Keratinocyte (primary cell): ENCODE results near the gene BMX. TPM values are rescaled to one million over a fixed set of nuclear protein-coding genes. Genes with fewer than 3 reads are reported as not detected.

Source experiments
- DNase-seq: peaks from one replicate; pipeline ENCODE4 v3.0.0-alpha.2; 2011; ENCODE audit warnings: low read depth, missing footprints, low spot score
- FAIRE-seq: peaks from 2 replicates; lab custom pipeline; 2011; peaks lifted over from hg19 to GRCh38; lab: Jason Lieb, UNC
- H2AFZ ChIP-seq: 2 replicates; pipeline ENCODE4 v1.6.0; 2012; ENCODE audit warnings: low read length, control low read depth, inconsistent platforms; ENCODE audit not compliant: control insufficient read depth
- H3K27ac ChIP-seq: 2 replicates; pipeline ENCODE4 v1.5.1; 2011; ENCODE audit warnings: low read length; ENCODE audit not compliant: control insufficient read depth, insufficient read depth
- H3K27me3 ChIP-seq: 3 replicates; pipeline ENCODE4 v1.6.0; 2011; ENCODE audit warnings: low read length; ENCODE audit not compliant: control insufficient read depth, insufficient read depth; ENCODE audit errors: extremely low read depth
- H3K36me3 ChIP-seq, 2 experiments: 2 replicates in 1 of 2; 3 replicates in 1 of 2; pipeline ENCODE4 v1.5.1; 2011; ENCODE audit warnings: low read length in 2 of 2, mild to moderate bottlenecking in 1 of 2; ENCODE audit not compliant: control insufficient read depth in 2 of 2, insufficient read depth in 2 of 2; ENCODE audit errors: extremely low read depth in 1 of 2
- H3K4me1 ChIP-seq: 3 replicates; pipeline ENCODE4 v1.5.1; 2011; ENCODE audit warnings: low read length; ENCODE audit not compliant: control insufficient read depth, insufficient read depth; ENCODE audit errors: extremely low read depth
- H3K4me2 ChIP-seq: 3 replicates; pipeline ENCODE4 v1.6.0; 2011; ENCODE audit warnings: low read depth, low read length; ENCODE audit not compliant: control insufficient read depth, insufficient read depth; ENCODE audit errors: extremely low read depth
- H3K4me3 ChIP-seq, 3 experiments: fragments of 200-600 bp in 1 of 3; sonication (generic) in 1 of 3; 2 replicates in 2 of 3; 3 replicates in 1 of 3; pipeline ENCODE4 v1.5.1; 2011 to 2016; ENCODE audit warnings: low read length in 3 of 3, mild to moderate bottlenecking in 3 of 3, control low read depth in 2 of 3, inconsistent platforms in 1 of 3, low read depth in 1 of 3, mixed read lengths in 1 of 3, mixed run types in 1 of 3, moderate library complexity in 1 of 3; ENCODE audit not compliant: control insufficient read depth in 2 of 3, insufficient read depth in 2 of 3; ENCODE audit errors: extremely low read depth in 1 of 3
- H3K79me2 ChIP-seq: 2 replicates; pipeline ENCODE4 v1.6.0; 2012; ENCODE audit warnings: low read length; ENCODE audit not compliant: control insufficient read depth, insufficient read depth
- H3K9ac ChIP-seq: 3 replicates; pipeline ENCODE4 v1.6.0; 2011; ENCODE audit warnings: low read length; ENCODE audit not compliant: control insufficient read depth, insufficient read depth; ENCODE audit errors: extremely low read depth
- H3K9me1 ChIP-seq: 3 replicates; pipeline ENCODE4 v1.6.0; 2011; ENCODE audit warnings: low read length; ENCODE audit not compliant: control insufficient read depth, insufficient read depth; ENCODE audit errors: extremely low read depth
- H3K9me3 ChIP-seq: 2 replicates; pipeline ENCODE4 v1.5.1; 2012; ENCODE audit warnings: low read depth, low read length; ENCODE audit not compliant: control insufficient read depth
- H4K20me1 ChIP-seq: 3 replicates; pipeline ENCODE4 v1.6.0; 2011; ENCODE audit warnings: low read length; ENCODE audit not compliant: control insufficient read depth, insufficient read depth; ENCODE audit errors: extremely low read depth
- EZH2 ChIP-seq: IDR thresholded peaks from one replicate; pipeline ENCODE4 v1.6.1; 2012; ENCODE audit warnings: inconsistent platforms, mild to moderate bottlenecking, low read length, moderate library complexity
- dilution Hi-C: fragments of 300-500 bp; cut with MboI; formaldehyde crosslinking; loops from one replicate; pipeline ENCODE4 v1.7.0; 2020; ENCODE audit warnings: low sequenced_read_pairs; ENCODE audit not compliant: extremely low pct_ligation_motif_present
- polyA plus RNA-seq, 5 experiments: library from polyadenylated mRNA; depleted of rRNA in 3 of 5; stranded (reverse) in 3 of 5; stranded (forward) in 1 of 5; unstranded in 1 of 5; fragments of >200 nt; gene quantifications; 1 replicate in 1 of 5; 2 replicates in 3 of 5; 3 replicates in 1 of 5; pipeline versions ENCODE4 v1.2.1 to v1.2.3, GENCODE V29; 2011 to 2012; ENCODE audit warnings: missing spikeins in 2 of 5, low read depth in 1 of 5, low replicate concordance in 1 of 5
- TF ChIP-seq, protein P1 (sequence below), 3 experiments: IDR thresholded peaks in 1 of 3; conservative IDR thresholded peaks in 1 of 3; optimal IDR thresholded peaks in 1 of 3; 2 replicates in 2 of 3; 3 replicates in 1 of 3; pipeline versions ENCODE3 to v1.5.1; 2011; ENCODE audit warnings: low read length in 3 of 3, mild to moderate bottlenecking in 3 of 3, moderate library complexity in 2 of 3, control low read depth in 1 of 3, inconsistent platforms in 1 of 3; ENCODE audit not compliant: insufficient read depth in 2 of 3; ENCODE audit errors: extremely low read depth in 1 of 3

The BMX gene
- polyA plus RNA-seq, 1 donor (not counting 4 experiments of a cell fraction or from before 2014, with no cell fraction given): 0.09 TPM

DNA sequence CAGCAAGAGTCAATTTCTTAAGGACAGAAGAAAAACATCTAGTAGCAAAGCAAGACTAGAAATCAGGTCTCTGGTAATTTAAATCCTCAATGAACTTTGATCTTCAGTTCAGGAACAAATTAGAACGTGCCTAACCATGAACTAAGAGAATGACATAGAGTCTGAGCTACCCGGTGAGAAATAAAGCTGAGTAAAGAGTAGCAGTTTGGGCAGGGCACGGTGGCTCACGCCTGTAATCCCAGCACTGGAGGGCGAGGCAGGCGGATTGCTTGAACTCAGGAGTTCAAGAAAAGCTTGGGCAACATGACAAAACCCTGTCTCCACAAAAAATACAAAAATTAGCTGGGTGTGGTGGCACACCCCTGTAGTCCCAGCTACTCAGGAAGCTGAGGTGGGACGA, 62.4 kb downstream of the BMX start:
- no peak for FAIRE-seq

DNA sequence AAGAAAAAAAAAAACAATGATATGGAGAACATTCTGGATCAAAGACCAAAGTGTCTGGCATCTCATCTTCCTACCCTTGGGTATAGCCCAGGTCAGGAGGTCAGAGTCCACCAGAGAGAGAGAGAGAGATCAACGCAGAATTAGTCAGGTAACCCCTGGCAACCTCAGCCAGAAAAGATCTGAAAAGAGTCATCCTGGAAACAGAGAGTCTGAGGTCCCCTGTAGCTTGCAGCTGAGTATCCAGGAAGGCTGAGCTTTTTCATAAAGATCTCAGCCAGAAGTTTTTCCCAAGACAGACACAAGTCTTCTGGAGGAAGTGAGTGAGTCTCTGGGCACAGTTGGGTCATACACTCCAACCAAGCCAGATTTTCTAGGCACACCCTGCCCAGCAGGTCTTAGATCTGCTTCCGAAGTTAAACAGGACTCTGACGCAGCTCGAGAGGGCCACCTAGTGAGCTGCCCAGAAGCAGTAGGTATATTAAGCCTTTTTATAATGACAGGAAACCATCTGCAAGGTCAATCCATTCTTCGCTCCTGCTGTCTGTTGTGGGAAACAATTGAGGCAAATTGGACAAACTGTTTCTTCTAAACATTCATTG, 64.5 kb downstream of the BMX start:
- H3K9ac ChIP-seq: no peak overlapping the region
- no peaks in the 10 kb centered on the region for H3K36me3 ChIP-seq
- FAIRE-seq (peak; percentile 89), DNase-seq (peak; percentile 56)
- TF ChIP-seq, protein P1, sequence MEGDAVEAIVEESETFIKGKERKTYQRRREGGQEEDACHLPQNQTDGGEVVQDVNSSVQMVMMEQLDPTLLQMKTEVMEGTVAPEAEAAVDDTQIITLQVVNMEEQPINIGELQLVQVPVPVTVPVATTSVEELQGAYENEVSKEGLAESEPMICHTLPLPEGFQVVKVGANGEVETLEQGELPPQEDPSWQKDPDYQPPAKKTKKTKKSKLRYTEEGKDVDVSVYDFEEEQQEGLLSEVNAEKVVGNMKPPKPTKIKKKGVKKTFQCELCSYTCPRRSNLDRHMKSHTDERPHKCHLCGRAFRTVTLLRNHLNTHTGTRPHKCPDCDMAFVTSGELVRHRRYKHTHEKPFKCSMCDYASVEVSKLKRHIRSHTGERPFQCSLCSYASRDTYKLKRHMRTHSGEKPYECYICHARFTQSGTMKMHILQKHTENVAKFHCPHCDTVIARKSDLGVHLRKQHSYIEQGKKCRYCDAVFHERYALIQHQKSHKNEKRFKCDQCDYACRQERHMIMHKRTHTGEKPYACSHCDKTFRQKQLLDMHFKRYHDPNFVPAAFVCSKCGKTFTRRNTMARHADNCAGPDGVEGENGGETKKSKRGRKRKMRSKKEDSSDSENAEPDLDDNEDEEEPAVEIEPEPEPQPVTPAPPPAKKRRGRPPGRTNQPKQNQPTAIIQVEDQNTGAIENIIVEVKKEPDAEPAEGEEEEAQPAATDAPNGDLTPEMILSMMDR (optimal IDR thresholded peaks at IDR 0.05 in 1 of 3, IDR thresholded peaks at IDR 0.05 in 1 of 3, conservative IDR thresholded peaks at IDR 0.05 in 1 of 3; ENCODE audit: extremely low read depth in 1 of 3, insufficient read depth in 2 of 3, low read length in 3 of 3): peak; percentile 85 to 94 (median 93)
- TF ChIP-seq EZH2: no peak
- no peak overlapping the region for H3K4me3 ChIP-seq
- H3K4me2 ChIP-seq: peak overlapping the region; percentile 26
- H3K9me1 ChIP-seq: no peaks in the 10 kb centered on the region
- no peaks in the 10 kb centered on the region for H4K20me1 ChIP-seq
- H3K4me1 ChIP-seq: no peaks in the 10 kb centered on the region
- no peaks in the 10 kb centered on the region for H3K9me3 ChIP-seq
- no peaks in the 10 kb centered on the region for H3K79me2 ChIP-seq
- H3K27me3 ChIP-seq: no peaks in the 10 kb centered on the region
- no peak overlapping the region for H2AFZ ChIP-seq
- dilution Hi-C loops: no loop called here
- no peak overlapping the region for H3K27ac ChIP-seq

More for the DNA sequence above, 62.4 kb downstream of the BMX start:
- Histone ChIP-seq H3K36me3 (no peaks in the 10 kb centered on the region), H3K79me2 (no peaks in the 10 kb centered on the region), H3K27ac (no peak overlapping the region), H4K20me1 (no peaks in the 10 kb centered on the region), H3K27me3 (no peaks in the 10 kb centered on the region), H3K9ac (no peak overlapping the region), H2AFZ (no peak overlapping the region), H3K4me2 (no peak overlapping the region), H3K4me1 (no peaks in the 10 kb centered on the region), H3K4me3 (no peak overlapping the region), H3K9me3 (no peaks in the 10 kb centered on the region), H3K9me1 (no peaks in the 10 kb centered on the region)
- no peak for TF ChIP-seq EZH2
- dilution Hi-C loops: no loop called here
- no peak for DNase-seq

GRCh38 chrX:15566244-15566643, 65.6 kb downstream of the BMX start:
- Histone ChIP-seq H3K4me2 (no peak overlapping the region), H3K36me3 (no peaks in the 10 kb centered on the region), H3K27ac (no peak overlapping the region), H3K4me1 (no peaks in the 10 kb centered on the region), H3K9me1 (no peaks in the 10 kb centered on the region), H3K79me2 (no peaks in the 10 kb centered on the region), H3K9me3 (no peaks in the 10 kb centered on the region), H4K20me1 (no peaks in the 10 kb centered on the region), H3K4me3 (no peak overlapping the region), H3K9ac (no peak overlapping the region), H3K27me3 (no peaks in the 10 kb centered on the region), H2AFZ (no peak overlapping the region)
- FAIRE-seq: no peak
- dilution Hi-C loops: no loop called here
- no peak for DNase-seq
- TF ChIP-seq, protein P1 (optimal IDR thresholded peaks at IDR 0.05 in 1 of 3, IDR thresholded peaks at IDR 0.05 in 1 of 3, conservative IDR thresholded peaks at IDR 0.05 in 1 of 3; ENCODE audit: extremely low read depth in 1 of 3, insufficient read depth in 2 of 3, low read length in 3 of 3): peak in 1 of 3 experiments; percentile 12
- TF ChIP-seq EZH2: no peak
